Activated CD4-positive, alpha-beta T cell treated with anti-CD3 and anti-CD28 coated beads, Interleukin-2, amount 50 U/mL, for 16 hours (primary cell): ENCODE results near the gene TLR7.

Experiments used
- DNase-seq: peaks from one replicate; pipeline ENCODE4 v3.0.0-alpha.2; 2020

Gene TLR7

DNA sequence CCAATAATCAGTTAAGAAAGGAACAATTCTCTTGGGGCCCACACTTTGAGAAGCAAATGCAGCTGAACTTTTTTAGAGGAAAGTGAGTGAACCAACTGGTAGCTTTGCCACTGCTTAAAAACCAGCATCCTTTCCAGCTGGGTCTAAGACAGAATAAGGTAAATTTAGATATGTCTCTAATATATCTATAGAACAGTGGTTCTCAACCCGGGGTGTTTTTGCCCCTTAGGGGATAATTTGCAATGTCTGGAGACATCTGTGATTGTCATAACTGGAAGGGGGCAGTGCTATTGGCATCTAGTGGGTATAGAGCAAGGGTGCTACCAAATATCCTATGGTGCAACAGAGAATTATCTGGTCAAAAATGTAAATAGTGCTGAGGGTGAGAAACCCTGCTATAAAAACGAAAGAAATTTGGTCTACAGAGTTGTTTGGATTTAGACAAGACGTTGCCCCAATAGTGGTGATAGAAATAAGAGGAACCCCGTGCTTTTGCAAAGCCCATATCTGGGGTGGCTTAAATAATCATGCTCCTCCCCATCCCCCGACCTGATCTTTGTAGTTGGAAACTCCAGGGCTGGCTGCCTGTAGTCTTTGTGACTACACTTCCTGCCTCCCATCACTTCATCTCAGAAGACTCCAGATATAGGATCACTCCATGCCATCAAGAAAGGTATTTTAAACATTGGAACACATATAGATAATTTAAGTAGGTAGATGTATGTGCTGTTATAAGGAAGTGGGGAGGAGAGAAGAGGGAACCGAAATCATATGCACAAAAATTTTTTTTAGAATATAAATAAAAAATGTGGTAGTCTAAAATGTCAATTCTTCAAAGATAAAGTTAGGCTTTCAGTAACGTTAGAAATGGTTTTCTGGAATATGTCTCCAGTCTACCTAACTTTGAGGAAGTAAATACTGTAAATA is at the start of gene TLR7:
Gene TLR7 (plus strand): TSS at position 622 of the 927 bp plus-strand sequence. CDS start 507 bp downstream, outside the sequence.
- DNase-seq: no peak

DNA sequence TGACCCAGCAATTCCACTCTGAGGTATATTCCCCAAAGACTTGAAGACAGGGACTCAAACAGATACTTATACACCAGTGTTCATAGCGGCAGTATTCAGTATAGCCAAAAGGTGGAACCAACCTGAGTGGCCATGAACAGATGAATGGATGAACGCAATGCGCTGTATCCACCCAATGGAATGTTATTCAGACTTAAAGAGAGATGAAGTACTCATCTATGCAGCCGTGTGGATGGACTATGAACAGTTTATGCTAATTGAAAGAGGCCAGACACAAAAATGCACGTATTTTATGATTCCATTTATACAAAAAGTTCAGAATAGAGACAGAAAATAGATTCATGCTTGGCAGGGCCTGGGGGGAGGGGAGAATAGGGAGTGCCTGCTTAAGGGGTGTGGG is 49.3 kb upstream of the TLR7 start:
- no peak for DNase-seq

DNA sequence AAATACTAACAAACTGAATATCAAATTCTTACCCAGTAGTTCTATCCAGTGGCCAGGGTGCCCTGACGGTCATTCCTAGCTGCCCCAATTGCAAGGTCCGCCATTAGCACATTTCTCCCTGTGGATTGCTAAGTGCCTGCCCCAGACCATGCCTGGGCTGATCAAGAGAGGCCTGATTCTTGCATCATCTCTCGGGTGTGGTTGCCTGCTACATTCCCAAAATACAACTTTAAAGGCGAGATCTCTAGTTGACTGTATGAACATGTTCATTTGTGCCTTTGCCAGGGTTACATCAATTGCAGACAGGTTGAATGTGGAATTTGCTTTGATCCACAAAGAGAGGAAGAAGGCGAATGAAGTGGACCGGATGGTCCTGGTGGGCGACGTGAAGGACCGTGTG is 47.6 kb upstream of the TLR7 start:
- no peak for DNase-seq

DNA sequence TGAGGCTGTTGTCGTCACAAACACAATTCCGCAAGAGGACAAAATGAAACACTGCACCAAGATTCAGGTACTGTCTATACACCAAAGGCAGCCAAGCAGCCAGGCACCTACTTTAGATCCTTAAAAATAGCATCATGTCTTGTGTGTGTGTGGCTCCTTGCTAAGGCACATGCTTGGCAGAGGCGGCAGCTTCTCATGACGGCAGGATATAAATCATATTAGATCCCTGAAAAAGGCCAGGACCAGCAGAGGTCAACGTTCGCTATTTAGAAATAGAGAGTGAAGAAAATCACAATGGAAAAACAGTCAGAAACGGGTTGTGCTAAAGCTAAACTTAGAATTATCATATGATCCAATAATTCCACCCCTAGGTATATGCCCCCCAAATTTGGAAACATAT is 46.1 kb upstream of the TLR7 start:
- no peak for DNase-seq

DNA sequence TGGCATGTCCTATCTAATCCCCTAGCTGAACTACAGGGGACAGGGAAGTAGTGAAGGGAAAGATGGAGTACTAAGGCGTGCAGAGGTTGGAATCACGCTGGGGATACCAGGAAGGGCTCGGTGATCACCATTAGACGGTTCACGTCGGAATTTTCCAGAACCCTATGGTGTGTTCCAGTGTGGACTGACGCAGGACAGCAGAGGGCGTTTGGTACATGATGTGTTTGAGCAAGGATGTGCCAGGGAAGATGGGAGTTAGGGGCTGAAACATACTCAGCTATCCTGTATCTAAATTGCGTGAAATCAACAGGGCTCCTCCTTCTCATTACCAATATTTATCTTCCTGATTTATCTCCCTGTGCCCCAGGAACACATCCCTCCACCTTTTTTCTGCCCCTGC is 41.9 kb upstream of the TLR7 start:
- DNase-seq: no peak

DNA sequence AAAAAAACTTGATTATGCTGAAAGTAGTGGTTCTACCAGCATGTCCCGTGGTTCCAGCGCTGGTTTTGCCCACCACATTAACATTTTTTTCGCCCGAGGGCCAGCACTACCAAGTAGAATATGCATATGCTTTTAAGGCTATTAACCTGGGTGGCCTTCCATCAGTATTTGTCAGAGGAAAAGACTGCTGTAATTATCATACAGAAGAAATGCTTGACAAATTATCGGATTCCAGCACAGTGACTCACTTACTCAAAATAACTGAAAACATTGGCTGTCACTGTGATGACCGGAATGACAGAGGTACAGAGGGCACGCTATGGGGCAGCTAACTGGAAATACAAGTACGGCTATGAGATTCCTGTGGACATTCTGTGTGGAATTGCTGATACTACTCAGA is 41.1 kb upstream of the TLR7 start:
- no peak for DNase-seq

DNA sequence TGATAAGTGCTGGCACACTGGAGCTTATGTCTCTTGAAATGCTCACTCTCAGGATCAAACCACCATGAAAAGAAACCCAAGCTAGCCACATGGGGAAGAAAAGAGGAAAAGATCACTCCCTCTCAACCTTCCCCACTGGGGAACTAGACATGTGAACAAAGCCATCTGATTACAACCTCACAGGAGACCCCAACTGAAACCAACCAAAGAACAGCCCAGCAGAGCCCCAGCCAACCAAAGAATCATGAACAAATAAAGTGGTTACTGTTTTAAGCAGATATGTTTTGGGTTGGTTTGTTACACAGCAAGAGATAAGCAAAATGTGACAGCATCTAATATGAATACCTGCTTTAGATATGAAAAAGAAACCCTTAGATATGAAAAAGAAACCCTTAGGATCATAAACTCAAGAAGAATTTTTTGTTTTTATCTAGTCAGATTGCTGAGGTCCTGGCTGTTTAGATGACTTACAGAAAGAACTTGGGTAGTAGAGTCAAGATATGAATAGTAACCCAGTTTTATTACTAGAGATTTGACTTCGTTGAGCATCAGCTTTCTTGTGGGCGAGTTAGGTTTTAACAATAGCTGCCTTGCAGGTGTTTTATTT is 23.7 kb upstream of the TLR7 start:
- DNase-seq: no peak

DNA sequence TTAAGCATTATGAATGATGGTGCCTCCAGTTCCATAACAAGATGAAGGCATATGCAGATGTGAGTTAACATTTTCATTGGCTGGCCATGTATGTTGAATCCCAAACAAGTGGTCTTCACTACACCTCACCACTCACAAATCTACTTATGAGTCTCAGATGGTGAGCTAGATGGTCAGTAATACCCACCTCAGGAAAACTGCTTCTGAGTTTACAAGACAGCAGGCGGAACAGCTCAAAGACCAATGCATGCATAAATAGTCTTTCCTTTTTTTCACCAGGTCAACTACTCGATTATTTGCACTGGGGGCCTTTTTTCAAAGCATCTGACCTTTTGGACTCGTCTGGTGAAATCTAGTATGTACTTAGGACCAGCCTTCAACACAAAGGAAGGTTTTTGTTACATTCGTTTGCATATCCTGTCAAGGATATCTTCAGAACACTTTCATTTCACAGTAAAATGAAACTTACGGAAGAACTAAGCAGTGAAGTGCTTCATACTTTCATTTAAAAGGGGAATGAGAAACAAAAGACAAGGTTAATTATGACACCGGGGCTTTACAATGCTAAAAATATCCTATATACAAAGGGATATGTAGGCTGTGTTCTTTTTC is 23.1 kb upstream of the TLR7 start:
- peak; percentile 2 for DNase-seq

DNA sequence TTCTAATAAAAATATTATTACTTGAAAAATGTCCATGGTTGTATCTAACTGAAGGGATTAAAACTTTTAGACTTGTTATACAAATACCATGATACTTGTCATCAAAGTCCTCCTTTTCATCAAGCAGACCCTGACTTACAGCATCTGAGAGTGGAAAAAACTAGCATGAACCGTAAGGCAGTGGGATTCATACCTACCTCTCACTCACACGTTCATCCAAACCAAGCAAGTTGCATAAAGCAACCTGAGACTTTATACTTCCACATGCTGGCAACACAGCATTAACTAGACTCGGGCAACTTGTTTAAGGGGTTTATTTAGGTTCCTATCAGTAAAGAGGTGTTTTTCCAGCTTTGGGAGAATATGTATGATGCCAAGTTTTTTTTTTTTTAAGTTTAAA is 22.6 kb upstream of the TLR7 start:
- no peak for DNase-seq

DNA sequence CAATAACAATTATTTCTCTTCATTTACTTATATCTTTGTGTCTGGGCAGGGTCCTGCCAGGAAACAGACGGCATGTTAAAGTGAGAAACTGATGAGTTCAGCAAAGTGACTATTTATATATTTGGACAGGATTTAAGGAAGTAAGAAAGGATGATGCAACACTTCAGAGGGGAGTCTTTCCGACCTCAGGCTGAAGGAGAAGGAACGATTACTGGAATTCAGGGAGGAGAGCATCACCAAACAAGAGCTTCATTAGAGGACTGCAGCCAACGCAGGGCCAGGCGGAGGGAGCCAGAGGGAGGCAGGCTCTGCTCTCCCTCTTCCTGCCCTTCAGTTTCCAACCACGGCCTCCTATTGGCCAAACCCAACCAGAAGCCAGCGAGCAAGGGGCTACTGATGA is 1.5 kb upstream of the TLR7 start:
- DNase-seq: no peak

DNA sequence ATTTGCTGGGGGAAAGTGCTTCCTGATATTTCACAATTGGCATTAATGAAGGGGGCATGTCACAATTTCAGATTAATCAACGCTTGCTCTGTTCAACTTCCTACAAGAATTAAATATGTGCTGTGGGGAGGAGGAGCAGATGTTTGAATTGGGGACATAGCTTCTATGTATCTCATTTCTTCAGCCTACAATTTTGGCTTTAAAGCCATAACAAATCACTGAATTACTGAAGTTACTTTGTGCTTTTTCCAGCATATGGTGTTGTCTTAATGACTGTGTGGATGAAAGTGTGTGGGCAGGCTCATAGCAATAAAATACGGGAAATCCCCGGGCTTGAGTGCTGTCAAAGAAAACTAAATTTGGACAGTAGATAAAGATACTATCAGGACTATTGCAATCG is 813 bp downstream of the TLR7 start:
- no peak for DNase-seq

DNA sequence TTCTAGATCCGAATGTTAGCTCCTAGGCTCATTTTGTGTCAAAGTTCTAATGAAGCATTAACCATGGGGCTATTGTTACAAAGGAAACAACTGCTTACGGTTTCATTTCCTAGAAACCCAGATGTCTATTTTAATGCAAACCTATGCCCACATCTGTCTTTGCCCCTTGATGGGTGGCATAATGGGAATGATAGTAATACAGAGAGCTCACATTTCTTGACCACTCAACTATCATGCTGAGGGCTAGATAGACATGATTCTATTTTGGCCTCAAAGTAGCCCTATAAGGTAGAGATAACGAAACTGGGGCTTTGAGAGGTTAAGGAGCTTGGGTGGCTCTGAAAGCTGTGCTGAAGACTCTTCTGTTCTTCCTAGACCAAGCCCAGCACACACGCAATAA is 1.9 kb downstream of the TLR7 start:
- no peak for DNase-seq

DNA sequence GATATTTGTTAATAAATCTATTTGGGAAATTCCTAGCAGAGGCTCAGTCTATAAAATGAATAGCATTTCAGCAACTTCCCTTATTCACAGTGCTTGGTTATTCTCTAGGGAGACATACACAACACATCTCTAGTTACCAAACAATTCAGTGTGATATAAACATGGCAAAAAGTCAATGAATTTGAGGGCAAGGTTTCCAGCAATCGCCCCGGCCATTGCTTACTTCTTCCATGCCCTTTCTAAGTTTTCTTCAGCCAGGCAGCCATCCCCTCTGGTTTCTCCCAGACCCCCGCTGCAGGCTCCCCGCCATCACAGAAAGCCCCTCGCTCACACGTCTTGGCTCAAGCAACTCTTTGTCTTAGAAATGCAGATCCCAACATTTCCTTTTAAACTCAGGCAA is 4.4 kb downstream of the TLR7 start:
- no peak for DNase-seq

DNA sequence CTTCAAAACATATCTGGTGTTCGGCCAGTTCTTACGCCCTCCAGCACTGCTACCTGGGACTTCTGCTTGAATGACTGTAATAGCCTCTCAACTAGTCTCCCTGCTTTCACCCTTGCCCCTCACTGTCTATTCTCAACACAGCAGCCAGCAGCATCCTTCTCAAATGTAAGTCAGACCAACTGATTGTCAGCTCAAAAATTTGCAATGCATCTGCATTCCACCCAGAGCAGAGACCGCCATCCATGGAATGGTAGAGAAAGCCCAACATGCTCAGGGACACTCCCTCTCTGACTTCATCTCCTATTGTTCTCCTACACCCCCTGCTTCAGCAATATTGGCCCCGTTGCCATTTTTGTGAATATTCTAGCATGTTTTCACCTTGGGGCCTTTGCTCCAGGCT is 5.9 kb downstream of the TLR7 start:
- DNase-seq: no peak

DNA sequence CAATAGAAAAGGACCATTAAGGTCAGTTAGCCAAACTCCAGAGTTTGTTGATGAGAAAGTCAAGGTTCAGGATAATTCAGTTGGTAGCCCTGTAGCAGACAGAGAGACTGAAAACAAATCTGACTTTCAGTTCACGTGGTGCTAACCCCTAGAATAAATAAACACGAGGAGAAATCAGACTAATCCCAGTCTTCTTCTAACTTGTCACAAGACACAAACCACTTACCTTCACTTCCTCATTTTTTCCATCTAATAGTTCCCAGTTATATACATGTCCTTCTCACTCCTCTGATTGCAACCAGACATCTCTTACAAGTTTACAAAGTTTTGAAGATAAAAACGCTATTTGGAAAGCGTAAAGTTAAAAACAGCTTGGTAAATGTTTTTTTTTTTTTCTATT is 7.7 kb downstream of the TLR7 start:
- DNase-seq: no peak

DNA sequence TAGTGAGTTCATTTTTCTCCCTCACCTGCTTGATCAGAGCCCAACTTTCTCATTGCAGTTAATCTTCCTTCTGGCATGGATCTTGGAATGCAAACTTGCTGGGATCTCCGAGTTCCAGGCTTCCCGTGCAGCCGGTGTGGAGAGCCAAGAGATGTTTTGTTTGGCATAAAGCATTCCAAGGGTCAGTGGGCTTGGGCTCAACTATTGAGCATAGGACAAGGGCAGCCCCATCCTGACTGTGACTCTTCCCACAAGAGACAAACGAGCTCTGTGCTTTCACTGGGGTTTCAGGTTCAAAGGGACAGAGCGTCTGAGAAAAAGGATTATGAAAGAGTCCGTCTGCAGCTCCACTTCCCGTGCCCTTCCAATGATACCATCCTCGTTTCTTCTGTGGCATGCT is 10.5 kb downstream of the TLR7 start:
- no peak for DNase-seq

DNA sequence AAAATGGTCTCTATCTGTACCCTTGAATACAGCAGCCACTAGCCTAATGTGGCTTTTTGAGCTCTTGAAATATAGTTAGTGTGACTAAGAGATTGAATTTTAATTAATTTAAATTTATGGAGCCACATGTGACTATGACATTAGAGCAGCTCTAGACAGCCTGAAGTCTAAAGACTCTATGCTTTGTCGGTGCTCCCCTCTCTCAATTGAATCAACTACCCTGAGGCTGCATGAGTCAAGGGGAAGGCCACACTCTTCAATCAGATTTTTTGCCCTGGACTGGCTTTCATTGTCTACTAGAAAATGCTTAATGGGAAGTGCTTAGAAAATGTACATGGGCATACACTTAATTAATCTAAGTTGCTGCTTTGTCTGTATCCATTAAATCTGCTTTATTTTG is 11.7 kb downstream of the TLR7 start:
- no peak for DNase-seq

DNA sequence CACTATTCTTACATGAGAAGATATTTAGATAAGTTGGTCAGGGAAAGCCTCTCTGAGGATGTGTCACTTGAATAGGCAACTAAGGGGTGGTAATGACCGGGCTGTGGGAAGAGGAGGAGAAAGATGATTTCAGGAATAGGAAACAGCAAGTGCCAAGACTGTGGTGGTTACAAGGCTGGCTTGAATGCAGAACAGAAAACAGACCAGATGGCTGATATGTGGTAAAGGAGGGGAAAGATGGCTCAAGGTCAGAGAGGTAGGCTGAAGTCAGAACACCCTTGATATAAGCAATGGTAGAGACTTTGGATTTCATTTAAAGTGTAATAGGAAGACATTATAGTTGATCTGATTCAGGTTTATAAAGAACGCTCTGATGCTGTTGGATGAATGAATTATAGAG is 15.0 kb downstream of the TLR7 start:
- no peak for DNase-seq

DNA sequence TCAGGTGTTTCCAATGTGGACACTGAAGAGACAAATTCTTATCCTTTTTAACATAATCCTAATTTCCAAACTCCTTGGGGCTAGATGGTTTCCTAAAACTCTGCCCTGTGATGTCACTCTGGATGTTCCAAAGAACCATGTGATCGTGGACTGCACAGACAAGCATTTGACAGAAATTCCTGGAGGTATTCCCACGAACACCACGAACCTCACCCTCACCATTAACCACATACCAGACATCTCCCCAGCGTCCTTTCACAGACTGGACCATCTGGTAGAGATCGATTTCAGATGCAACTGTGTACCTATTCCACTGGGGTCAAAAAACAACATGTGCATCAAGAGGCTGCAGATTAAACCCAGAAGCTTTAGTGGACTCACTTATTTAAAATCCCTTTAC is 18.6 kb downstream of the TLR7 start:
- DNase-seq: no peak

DNA sequence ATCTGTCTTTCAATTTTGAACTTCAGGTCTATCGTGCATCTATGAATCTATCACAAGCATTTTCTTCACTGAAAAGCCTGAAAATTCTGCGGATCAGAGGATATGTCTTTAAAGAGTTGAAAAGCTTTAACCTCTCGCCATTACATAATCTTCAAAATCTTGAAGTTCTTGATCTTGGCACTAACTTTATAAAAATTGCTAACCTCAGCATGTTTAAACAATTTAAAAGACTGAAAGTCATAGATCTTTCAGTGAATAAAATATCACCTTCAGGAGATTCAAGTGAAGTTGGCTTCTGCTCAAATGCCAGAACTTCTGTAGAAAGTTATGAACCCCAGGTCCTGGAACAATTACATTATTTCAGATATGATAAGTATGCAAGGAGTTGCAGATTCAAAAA is 19.7 kb downstream of the TLR7 start:
- no peak for DNase-seq

DNA sequence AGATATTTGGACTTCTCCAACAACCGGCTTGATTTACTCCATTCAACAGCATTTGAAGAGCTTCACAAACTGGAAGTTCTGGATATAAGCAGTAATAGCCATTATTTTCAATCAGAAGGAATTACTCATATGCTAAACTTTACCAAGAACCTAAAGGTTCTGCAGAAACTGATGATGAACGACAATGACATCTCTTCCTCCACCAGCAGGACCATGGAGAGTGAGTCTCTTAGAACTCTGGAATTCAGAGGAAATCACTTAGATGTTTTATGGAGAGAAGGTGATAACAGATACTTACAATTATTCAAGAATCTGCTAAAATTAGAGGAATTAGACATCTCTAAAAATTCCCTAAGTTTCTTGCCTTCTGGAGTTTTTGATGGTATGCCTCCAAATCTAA is 20.3 kb downstream of the TLR7 start:
- DNase-seq: no peak

DNA sequence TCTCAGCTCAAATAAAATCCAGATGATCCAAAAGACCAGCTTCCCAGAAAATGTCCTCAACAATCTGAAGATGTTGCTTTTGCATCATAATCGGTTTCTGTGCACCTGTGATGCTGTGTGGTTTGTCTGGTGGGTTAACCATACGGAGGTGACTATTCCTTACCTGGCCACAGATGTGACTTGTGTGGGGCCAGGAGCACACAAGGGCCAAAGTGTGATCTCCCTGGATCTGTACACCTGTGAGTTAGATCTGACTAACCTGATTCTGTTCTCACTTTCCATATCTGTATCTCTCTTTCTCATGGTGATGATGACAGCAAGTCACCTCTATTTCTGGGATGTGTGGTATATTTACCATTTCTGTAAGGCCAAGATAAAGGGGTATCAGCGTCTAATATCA is 20.9 kb downstream of the TLR7 start:
- no peak for DNase-seq

DNA sequence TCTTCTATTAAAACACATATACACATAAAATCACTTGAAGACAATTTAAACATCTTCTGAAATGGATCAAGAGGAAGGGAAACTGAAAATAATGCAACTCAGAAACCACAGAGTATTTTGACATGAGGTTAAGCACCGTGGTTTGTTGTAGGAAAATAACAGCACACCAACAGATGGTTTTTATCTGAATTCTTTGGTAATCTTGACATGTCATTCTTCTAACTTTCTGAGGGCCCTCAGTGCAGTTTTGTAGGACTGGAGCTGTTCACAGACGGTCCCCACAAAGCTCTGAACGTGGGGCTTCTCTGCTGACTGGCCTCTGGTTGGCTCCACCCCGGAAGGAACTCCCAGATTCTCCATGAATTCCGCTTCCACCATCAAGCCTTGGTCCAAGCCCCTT is 23.6 kb downstream of the TLR7 start:
- peak; percentile 3 for DNase-seq

DNA sequence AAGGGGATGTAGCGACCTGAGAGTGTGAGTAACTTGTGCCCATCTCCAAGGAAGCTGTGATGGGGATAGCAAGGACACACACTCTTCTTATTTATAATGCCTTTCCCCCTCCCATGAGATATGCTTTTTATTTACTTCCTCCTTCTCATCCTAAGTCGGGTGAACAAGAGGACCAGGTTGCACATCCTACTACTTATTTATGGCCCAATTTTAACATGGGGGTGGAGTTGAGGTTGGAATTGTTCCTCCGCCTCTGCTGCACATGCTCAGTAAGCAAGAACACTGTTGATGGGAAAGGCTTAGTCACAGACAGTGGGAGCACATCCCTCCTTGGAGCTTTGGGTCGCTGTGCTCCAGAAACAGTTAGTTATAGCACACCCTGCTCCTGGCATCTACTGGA is 24.3 kb downstream of the TLR7 start:
- DNase-seq: no peak
